ENCODE results near the gene IMP4. TPM values are rescaled to one million over a fixed set of nuclear protein-coding genes. Genes with fewer than 3 reads are reported as not detected.

IMP4 gene
- total and polyA plus RNA-seq, 2 donors (not counting 3 experiments of a cell fraction or from before 2014, with no cell fraction given) = 74.0 to 149 TPM

- no TSS peak for BruUV-seq (replicated peaks)
Measured at GRCh38 chr2:130307850-130308249, 34.8 kb upstream of the IMP4 start.

More at GRCh38 chr2:130307850-130308249, 34.8 kb upstream of the IMP4 start:
- Histone ChIP-seq H3K4me2 (ENCODE audit: insufficient read depth, low read length) (no peak overlapping the region), H3K4me3 (replicated peaks in 1 of 3; ENCODE audit: insufficient read depth in 1 of 3, low read depth in 1 of 3, low read length in 3 of 3) (no peak overlapping the region), H3K27ac (ENCODE audit: insufficient read depth, low read depth, low read length) (no peak overlapping the region), H2AFZ (ENCODE audit: low read depth, low read length) (no peak overlapping the region), H3K36me3 (ENCODE audit: control insufficient read depth in 2 of 2, extremely low read depth in 1 of 2, insufficient read depth in 2 of 2, low read length in 2 of 2) (no peaks in the 10 kb centered on the region), H4K20me1 (replicated peaks; ENCODE audit: control insufficient read depth, extremely low read depth, insufficient read depth, low read length) (no peaks in the 10 kb centered on the region), H3K9ac (replicated peaks; ENCODE audit: extremely low read depth, insufficient read depth, low read length) (no peak overlapping the region), H3K9me3 (replicated peaks; ENCODE audit: control insufficient read depth, insufficient read depth, low read length) (no peaks in the 10 kb centered on the region), H3K79me2 (ENCODE audit: control insufficient read depth, insufficient read depth, low read length) (no peaks in the 10 kb centered on the region), H3K9me1 (replicated peaks; ENCODE audit: control insufficient read depth, extremely low read depth, insufficient read depth, low read length) (no peaks in the 10 kb centered on the region), H3K4me1 (ENCODE audit: control insufficient read depth, extremely low read depth, insufficient read depth, low read length) (no peaks in the 10 kb centered on the region), H3K27me3 (ENCODE audit: control insufficient read depth in 2 of 2, insufficient read depth in 2 of 2, low read length in 2 of 2) (peaks cover 2% of the 10 kb centered on the region in 2 experiments)
- ChIA-PET CTCF (no interaction called here), POLR2A (no interaction called here)
- intact Hi-C loops (cut with micrococcal nuclease) (no loop called here), dilution Hi-C loops (cut with MboI; ENCODE audit: extremely low pct_ligation_motif_present, low sequenced_read_pairs) (no loop called here)
- DNase-seq (ENCODE audit: low read depth, low spot score) (no peak), FAIRE-seq (no peak)
- TF ChIP-seq MAX (IDR thresholded peaks at IDR 0.05; ENCODE audit: insufficient read depth, insufficient read length) = no peak
- TF ChIP-seq GATA2 (IDR thresholded peaks at IDR 0.05; ENCODE audit: insufficient read depth, insufficient read length, low read depth, low read length) = no peak
- no peak for TF ChIP-seq CTCF (IDR thresholded peaks at IDR 0.05; ENCODE audit: extremely low read depth in 1 of 2, insufficient read depth in 1 of 2, low read depth in 1 of 2, low read length in 2 of 2)
- no peak for TF ChIP-seq MYC (IDR thresholded peaks at IDR 0.05; ENCODE audit: low read depth, low read length)

Measured in endothelial cell of umbilical vein (primary cell).